PFSK-1 (cell line): ENCODE measurements around the gene NXPH3.

Experiments used
- FOXP2 ChIP-seq: optimal IDR thresholded peaks from 2 replicates; pipeline ENCODE3; 2011; ENCODE audit warnings: borderline replicate concordance, control low read depth, inconsistent platforms; ENCODE audit not compliant: insufficient read depth; ENCODE audit errors: extremely low read length, extremely low read depth
- POLR2AphosphoS5 ChIP-seq: IDR thresholded peaks from 2 replicates; pipeline ENCODE4 v1.6.1; 2012; ENCODE audit warnings: low read depth, mild to moderate bottlenecking, control low read depth, low read length, moderate library complexity
- SIN3A ChIP-seq: IDR thresholded peaks from 2 replicates; pipeline ENCODE4 v1.6.1; 2012; ENCODE audit warnings: mild to moderate bottlenecking, low read length, moderate library complexity, borderline replicate concordance; ENCODE audit not compliant: insufficient read depth
- TAF1 ChIP-seq: IDR thresholded peaks from 2 replicates; pipeline ENCODE4 v1.6.1; 2012; ENCODE audit warnings: low read length, control low read depth, borderline replicate concordance; ENCODE audit not compliant: insufficient read depth
- TF ChIP-seq, protein P1 (sequence below), 2 experiments: IDR thresholded peaks; 2 replicates each; pipeline versions ENCODE4 v1.6.1 to v1.8.0; 2011 to 2012; ENCODE audit warnings: low read depth in 2 of 2, low read length in 2 of 2, control low read depth in 1 of 2, inconsistent platforms in 1 of 2, mild to moderate bottlenecking in 1 of 2, moderate library complexity in 1 of 2; ENCODE audit not compliant: insufficient read depth in 1 of 2

NXPH3 gene

DNA sequence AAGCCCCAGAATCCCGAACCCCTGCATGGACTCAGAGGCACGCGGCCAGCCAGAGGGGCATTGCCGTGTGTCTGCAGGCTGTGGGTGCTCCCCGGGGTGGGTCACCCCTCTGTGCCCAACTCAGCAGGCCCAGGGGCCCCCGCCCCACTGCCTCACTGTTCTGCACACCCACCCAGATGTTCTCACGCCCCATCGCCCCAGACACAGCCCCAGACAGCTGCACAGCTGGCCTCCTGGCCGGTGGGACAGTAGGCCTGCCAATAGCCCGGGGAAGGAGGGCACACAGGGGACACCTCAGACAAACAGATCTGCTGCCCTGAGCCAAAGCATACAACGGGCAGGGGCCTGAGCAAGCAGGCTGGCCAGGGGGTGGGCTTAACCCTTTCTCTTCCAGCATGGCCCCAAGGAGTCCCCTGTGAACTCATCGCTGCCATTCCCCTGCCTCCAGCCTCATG is 27.6 kb upstream of the NXPH3 start:
- TF ChIP-seq SIN3A, result no peak
- TF ChIP-seq, protein P1, sequence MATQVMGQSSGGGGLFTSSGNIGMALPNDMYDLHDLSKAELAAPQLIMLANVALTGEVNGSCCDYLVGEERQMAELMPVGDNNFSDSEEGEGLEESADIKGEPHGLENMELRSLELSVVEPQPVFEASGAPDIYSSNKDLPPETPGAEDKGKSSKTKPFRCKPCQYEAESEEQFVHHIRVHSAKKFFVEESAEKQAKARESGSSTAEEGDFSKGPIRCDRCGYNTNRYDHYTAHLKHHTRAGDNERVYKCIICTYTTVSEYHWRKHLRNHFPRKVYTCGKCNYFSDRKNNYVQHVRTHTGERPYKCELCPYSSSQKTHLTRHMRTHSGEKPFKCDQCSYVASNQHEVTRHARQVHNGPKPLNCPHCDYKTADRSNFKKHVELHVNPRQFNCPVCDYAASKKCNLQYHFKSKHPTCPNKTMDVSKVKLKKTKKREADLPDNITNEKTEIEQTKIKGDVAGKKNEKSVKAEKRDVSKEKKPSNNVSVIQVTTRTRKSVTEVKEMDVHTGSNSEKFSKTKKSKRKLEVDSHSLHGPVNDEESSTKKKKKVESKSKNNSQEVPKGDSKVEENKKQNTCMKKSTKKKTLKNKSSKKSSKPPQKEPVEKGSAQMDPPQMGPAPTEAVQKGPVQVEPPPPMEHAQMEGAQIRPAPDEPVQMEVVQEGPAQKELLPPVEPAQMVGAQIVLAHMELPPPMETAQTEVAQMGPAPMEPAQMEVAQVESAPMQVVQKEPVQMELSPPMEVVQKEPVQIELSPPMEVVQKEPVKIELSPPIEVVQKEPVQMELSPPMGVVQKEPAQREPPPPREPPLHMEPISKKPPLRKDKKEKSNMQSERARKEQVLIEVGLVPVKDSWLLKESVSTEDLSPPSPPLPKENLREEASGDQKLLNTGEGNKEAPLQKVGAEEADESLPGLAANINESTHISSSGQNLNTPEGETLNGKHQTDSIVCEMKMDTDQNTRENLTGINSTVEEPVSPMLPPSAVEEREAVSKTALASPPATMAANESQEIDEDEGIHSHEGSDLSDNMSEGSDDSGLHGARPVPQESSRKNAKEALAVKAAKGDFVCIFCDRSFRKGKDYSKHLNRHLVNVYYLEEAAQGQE (IDR thresholded peaks at IDR 0.05; ENCODE audit: insufficient read depth in 1 of 2, low read depth in 2 of 2, low read length in 2 of 2), result no peak

DNA sequence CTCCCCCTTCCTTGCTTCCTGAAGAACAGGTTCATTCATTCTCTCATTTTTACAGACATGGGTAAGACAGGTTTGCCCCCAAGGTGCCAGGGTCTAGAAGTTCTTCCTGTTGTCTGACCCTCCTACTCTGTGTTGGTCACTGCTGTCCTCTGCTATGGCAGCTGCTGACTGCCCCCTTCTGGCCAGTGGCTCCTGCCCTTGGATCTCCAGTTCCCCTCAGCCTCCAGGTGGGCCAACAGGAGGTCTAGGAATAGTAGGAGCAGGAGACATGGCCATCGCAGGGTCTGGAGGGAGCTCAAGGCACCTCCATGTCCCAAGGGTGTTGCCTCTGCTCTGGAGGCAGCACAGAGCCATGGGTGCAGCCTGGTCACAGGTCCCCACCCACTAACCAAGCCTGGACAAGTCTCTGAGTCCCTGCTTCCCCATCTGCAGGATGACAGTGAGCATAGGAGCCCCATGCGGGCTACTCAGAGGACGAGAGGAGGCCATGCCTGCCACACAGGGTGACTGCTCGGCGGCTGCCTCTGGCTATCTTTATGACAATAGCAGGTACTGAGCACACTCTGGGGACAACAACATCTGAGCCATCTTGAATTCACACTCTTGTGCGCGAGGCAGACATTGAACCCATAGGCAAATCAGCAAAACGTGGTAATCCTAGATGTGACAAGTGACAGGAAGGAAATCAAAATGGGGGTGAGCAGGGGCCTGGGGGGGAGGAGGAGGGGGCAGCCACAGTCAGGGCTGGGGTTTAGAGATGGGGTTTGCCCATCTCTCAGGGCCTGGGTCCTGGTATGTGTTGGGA is 27.0 kb upstream of the NXPH3 start:
- no peak for TF ChIP-seq POLR2AphosphoS5
- no peak for TF ChIP-seq TAF1
- TF ChIP-seq, protein P1 (IDR thresholded peaks at IDR 0.05; ENCODE audit: insufficient read depth in 1 of 2, low read depth in 2 of 2, low read length in 2 of 2), result no peak
- TF ChIP-seq FOXP2, result no peak
- no peak for TF ChIP-seq SIN3A

DNA sequence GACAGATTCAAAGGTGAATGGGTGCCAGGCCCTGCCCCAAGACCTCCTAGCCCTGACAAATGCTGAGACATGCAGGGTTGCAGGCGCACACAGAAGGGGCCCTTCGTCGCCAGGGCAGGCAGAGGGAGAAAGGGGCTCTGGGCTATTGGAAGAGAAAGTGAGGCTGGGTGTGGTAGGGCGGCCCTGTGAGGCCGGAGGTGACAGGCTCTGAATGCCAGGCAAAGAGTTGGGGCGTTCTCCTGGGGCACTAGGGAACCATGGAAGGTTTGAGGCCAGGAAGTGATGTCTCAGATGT is 26.4 kb upstream of the NXPH3 start:
- TF ChIP-seq, protein P1 (IDR thresholded peaks at IDR 0.05; ENCODE audit: insufficient read depth in 1 of 2, low read depth in 2 of 2, low read length in 2 of 2), result no peak
- TF ChIP-seq POLR2AphosphoS5 (no peak), TAF1 (no peak), FOXP2 (no peak), SIN3A (no peak)

DNA sequence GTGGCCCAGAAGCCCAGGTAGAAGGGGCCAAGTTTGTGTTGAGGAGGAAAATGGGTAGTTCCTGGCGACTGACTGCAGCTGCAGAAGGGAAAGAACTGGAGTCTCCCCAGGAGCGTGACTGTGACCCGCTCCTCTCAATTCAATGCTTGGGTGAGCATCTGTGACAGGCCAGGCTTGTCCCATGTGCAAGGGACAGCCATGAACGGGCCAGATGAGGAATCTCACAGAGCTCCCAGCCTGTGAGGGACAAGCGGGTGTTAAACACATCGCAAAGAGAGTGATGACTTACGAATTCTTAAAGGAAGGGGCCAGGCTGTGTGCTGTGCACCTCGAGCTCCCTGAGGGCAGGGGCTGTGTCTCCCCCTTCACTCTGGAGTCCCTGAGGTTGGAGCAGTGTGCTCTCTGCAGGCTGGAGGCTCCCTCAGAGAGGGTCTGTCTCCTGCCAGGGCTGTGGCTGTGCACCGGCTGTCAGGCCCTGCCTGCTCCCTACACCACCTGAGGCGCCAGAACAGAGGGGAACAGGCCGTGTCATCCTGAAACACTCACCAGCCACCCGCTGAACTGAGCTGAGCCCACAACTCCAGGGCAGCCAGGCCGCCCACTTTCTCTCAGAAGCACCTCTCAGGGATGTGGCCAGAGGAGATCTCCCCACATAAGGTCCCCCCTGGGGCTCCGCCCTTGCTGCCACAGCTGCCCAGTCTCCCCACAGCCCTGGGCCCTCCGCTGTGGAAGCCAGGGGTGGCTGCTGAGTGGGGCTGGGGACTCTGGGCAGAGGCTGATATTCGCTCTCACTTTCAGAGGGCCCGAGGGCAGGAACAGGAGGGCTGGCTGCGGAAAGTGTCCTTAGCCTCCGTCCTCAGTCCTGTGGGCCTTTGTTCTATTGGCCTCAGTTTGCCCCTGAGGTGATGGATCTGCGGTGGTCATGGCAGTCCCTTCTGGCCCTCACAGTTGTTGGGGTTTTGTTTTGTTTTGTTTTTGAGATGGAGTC is 25.7 kb upstream of the NXPH3 start:
- no peak for TF ChIP-seq POLR2AphosphoS5
- no peak for TF ChIP-seq FOXP2
- TF ChIP-seq, protein P1 (IDR thresholded peaks at IDR 0.05; ENCODE audit: insufficient read depth in 1 of 2, low read depth in 2 of 2, low read length in 2 of 2), result no peak
- no peak for TF ChIP-seq SIN3A
- TF ChIP-seq TAF1, result no peak
